Measurements from ENCODE around the gene AUTS2.

Gene AUTS2

GRCh38 chr7:69622960-69623359 lies 24.7 kb downstream of the AUTS2 start:
- no peak for DNase-seq (ENCODE audit: low read depth, low spot score)

GRCh38 chr7:69624435-69625230 lies 26.4 kb downstream of the AUTS2 start:
- no peak for DNase-seq (ENCODE audit: low read depth, low spot score)

GRCh38 chr7:69625238-69625637 lies 27.0 kb downstream of the AUTS2 start:
- DNase-seq (ENCODE audit: low read depth, low spot score) = no peak

GRCh38 chr7:69625798-69626197 lies 27.5 kb downstream of the AUTS2 start:
- DNase-seq (ENCODE audit: low read depth, low spot score) = no peak

DNA sequence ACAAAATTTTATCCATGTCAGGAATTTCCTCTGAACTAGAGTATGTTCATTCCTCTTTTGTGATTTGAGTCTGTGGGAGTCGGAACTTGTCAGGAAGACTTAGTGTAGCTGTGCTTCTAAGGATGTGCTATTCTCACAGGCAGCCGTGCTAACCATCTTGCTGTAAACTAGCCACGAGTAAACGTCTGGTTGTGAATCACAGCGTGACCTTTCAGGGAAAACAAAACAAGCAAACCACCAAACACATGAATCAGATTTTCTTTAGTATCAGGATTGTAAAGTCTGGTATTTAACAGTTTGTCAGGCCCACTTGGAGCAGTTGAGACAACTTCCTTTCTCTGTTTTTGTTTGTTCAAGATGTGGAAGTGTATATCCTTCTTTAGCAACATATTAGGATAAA lies 32.0 kb downstream of the AUTS2 start:
- peak; percentile 29 for DNase-seq (ENCODE audit: low read depth, low spot score)

- no peak for DNase-seq (ENCODE audit: low read depth, low spot score)
Observed at GRCh38 chr7:69631131-69631530, 32.9 kb downstream of the AUTS2 start.

DNA sequence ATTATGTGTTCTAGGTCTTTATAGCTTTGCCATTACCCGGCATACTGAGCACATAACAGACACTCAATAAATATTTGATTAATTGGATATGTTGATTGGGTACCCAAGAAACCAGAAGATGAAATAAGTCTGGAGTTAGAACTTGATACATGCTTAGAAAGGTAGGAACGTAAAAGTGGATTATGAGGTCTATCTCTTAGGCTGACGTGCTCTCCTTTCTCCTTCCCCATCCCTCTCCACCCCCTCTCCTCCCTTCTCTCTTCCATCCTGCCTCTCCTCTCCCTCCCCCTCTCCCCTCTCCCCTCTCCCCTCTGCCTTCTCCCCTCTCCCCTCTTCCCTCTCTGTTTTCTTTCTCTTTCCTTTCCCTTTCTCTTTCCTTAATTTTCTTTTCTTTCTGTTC lies 34.0 kb downstream of the AUTS2 start:
- DNase-seq (ENCODE audit: low read depth, low spot score) = no peak

DNA sequence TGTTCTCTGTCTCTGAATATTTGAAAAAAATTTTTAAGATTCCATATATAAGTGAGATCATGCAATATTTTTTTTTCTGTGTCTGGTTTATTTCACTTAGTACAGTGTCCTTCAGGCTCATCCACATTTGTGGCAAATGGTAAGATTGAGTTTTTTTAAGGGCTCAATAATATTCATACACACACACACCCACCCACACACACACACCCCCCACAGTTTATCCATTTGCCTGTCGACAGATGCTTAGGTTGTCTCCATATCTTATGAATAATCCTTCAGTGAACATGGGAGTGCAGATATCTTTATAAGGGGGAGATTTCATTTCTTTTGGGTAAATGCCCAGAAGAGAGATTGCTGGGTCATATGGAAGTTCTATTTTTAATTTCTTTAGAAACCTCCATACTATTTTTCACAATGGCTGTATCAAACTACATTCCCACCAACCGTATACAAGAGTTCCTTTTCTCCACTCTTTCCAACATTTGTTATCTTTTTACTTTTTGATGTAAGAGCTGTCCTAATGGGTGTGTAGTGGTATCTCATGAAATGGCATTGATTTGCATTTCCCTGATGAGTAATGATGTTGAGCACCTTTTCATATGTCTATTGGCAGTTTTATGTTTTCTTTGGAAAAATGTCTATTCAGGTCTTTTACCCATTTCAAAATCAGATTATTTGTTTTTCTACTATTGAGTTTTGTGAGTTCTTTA lies 35.0 kb downstream of the AUTS2 start:
- DNase-seq (ENCODE audit: low read depth, low spot score) = no peak

DNA sequence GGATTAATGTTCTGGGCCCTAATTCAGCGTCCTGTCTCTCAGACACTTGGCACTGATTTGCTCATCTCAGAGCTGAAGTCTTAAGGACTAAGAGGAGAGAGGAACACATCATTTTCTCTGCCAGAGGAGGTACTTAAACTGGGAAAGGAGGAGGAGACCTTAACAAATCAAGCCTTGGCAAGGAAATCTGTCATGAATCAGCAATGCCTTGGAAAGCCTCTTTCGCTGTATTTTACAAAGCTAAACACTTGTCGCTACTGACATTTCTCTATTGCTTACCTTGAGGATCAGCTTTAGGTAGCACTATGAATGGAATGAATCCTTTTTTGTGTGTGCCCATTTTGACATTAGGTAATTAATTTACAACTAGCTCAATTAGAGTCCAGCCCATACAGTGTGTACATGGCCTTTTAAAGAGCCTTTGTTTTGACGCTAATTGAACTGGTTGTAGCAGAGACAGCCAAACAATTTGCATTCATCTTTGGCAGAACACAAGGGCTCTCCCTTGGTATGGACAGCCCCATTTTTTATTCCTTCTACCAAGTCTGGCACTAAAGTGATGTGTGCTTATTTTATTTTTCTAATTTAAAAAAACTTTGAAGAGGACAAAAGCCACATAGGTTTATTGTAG lies 37.4 kb downstream of the AUTS2 start:
- DNase-seq (ENCODE audit: low read depth, low spot score) = no peak

GRCh38 chr7:69638674-69639073 lies 40.4 kb downstream of the AUTS2 start:
- no peak for DNase-seq (ENCODE audit: low read depth, low spot score)

GRCh38 chr7:69640216-69640615 lies 41.9 kb downstream of the AUTS2 start:
- DNase-seq (ENCODE audit: low read depth, low spot score) = no peak

DNA sequence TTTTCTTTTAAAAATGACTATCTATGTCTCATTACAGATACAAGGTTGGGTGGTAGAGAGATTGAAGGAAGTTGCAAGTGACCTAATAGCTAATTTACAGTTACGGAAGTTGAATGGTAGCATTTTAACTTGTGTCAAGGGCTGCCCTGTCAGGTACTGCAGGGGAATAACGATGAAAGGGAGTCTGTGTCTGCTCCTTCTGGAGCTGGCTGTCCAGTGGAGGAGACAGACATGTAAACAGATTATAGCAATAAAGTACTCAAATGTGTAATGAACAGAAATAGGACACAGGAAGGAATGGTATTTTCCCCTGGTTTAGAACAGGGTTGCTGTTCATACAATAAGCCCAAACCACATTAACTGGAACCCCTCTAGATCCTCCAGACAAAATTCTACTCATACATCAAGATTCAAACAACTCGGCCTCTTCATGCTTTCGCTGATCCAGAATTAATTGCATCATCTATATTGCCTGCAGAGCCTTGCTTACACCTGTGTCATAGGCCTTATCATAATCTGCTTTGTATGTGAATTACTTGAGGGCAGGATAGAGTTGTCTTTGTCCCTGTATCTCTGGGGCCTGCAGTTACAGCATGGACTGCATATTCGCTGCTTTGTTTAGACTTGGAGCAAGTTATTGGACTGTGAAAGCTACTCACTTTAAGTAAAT lies 42.8 kb downstream of the AUTS2 start:
- DNase-seq (ENCODE audit: low read depth, low spot score) = no peak

GRCh38 chr7:69643265-69643664 lies 45.0 kb downstream of the AUTS2 start:
- DNase-seq (ENCODE audit: low read depth, low spot score) = no peak

- DNase-seq (ENCODE audit: low read depth, low spot score) = no peak
Observed at GRCh38 chr7:69643708-69644445, 45.6 kb downstream of the AUTS2 start.

DNA sequence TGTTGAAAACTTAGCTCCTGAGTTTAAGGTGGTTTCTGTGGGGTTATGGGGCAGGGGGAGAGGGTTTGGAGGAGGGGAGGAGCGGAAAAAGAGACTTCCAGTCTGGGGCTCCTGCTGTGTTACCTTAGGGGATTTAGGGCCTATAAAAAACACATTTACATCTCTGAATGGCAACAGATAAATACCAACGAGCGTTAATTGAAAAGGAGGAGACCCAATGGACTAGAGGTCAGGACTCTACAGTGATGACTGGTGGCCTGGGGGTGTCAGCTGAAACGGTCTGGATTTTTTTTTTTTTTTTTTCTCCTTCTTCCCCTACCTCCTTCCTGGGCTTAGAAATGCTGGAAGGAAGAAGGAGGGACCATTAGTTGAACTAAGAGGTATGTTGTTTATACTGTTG lies 47.4 kb downstream of the AUTS2 start:
- DNase-seq (ENCODE audit: low read depth, low spot score) = no peak

DNA sequence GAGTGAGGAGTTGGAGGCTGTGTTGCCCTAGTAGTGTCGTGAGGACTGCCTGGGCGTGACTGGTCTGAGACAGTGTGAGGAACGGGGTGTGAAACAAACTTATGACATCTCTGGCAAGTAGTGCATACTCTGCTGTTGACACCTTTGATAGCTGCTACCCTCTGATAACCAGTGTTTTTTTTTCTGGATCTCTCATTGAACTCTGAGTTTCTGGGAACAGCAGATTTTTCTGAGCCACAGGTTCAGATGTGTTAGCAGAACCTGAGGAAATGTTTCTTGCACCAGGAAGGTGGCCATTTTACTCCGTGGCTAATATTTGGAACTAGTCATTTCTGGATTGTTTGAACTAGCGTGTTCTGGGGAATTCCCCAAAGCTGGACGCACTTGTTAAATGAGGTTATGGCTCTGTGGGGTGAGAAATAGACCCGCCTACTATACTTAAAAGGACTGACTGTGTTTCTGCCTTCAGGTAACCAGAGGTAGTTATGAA lies 52.9 kb downstream of the AUTS2 start:
- no peak for DNase-seq (ENCODE audit: low read depth, low spot score)

DNA sequence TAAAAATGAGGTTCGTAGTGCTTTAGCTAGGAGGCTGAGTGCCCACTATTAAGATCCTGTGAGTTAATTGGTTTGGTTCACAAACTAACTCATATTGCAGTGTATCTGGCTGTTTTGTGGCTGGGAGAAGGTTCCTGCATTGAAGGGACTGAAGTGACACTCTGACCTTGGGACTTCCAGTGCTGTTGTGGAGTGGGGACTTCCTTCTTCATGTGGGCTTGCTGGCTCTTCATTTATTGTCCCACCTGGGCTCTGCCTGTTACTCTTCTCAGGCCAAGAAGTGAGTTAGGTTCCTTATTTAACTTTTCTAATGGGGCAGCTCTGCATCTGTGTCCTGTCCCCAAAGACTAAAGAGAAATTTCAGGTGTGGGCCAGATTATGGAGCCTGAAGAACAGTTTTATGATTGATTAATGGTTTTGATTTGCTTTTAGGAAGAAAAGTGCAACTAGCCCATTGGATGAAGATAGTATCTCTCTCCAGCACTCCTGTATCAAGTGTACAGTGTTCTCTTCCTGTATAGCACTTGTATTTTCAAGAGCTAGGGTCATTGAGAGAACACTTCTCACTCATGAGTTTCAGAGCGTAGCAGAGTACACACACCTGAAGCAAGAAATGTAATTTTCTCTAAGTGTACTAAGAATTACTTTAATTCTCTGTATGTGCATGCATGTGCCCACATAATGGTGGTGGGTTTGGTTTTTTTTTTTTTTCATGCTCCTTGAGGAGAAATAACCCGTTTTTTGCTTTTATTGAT lies 54.8 kb downstream of the AUTS2 start:
- DNase-seq (ENCODE audit: low read depth, low spot score) = no peak

- no peak for DNase-seq (ENCODE audit: low read depth, low spot score)
Observed at GRCh38 chr7:69653806-69654205, 55.5 kb downstream of the AUTS2 start.

DNA sequence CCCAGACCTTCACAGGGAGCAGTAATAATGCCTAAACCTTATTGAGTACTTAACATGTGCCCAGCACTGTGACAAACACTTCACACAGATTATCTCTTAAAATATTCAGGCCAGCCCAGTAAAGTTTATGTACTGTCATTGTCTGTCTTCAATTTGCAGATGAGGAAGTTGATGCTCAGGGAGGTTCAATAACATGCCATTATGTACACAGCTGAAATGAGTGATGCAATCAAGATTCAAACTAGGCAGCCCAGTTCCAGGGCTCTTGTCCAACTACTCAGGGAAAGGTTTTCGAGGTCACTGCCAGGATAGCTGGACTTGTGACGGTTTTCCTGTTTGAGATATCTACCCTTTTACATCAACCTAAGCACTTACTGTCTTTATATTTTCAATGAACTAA lies 56.1 kb downstream of the AUTS2 start:
- DNase-seq (ENCODE audit: low read depth, low spot score) = no peak

DNA sequence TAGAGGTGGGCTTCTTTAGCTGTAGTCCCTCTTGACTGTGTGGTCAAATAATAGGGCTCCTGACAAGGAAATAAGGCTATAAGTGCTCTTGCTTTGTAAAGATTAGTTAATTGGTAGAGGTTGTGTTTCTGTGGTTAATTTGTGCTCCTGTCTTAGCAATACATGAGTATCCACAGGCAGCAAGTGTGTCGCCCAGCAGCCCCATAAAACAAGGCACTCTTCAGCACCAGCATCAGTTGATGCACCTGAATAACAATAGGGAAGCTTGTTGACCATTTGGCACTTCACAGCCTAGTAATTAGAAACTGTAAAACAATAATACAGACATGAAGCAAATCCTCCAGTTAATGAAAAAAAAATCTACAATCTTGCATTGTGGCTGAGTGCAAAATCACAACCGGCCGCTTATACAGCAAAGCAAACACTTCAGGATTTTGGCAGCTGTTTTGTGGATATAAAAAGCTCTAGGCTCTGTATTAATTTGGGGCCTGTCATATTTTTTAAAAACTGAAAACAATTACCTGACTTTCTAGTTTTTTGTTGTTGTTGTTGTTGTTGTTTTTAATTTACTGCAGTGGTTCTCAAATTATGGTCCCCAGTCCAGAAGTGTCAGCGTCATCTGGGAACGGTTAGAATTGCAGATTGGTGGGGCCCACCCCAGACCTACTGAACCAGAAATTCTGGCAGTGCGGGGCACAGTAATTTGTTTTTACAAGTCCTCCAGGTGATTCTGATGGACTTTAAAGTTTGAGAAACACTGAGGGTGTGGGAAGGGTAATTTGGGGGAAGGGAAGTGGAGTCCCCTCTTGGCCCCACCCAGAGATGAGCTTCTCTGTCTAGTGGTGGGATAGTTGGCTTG lies 56.8 kb downstream of the AUTS2 start:
- no peak for DNase-seq (ENCODE audit: low read depth, low spot score)
